Stimulated activated CD8-positive, alpha-beta memory T cell treated with anti-CD3 and anti-CD28 coated beads, Interleukin-2, amount 100 ng/mL, for 1 hour (primary cell): ENCODE measurements around the gene ZNF536.

Experiments
- DNase-seq, 2 donors: peaks; one replicate each; pipeline ENCODE4 v3.0.0-alpha.2; 2020; ENCODE audit warnings: low read depth in 2 of 2

The ZNF536 gene

GRCh38 chr19:30363073-30363472 lies 9.1 kb upstream of the ZNF536 start:
- DNase-seq: no peak

GRCh38 chr19:30364866-30365800 lies 7.1 kb upstream of the ZNF536 start:
- DNase-seq: no peak

- DNase-seq: no peak
Measured at GRCh38 chr19:30366282-30366681, 5.9 kb upstream of the ZNF536 start.

GRCh38 chr19:30367006-30367405 lies 5.2 kb upstream of the ZNF536 start:
- no peak for DNase-seq

- DNase-seq: no peak
Measured at GRCh38 chr19:30367421-30367820, 4.8 kb upstream of the ZNF536 start.

- DNase-seq: no peak
Measured at GRCh38 chr19:30369833-30370232, 2.4 kb upstream of the ZNF536 start.

GRCh38 chr19:30371161-30371836 lies 885 bp upstream of the ZNF536 start:
- DNase-seq: no peak

GRCh38 chr19:30373593-30373992 lies 1.4 kb downstream of the ZNF536 start:
- no peak for DNase-seq

- no peak for DNase-seq
Measured at GRCh38 chr19:30374539-30374864, 2.3 kb downstream of the ZNF536 start.

GRCh38 chr19:30374865-30375552 lies 2.8 kb downstream of the ZNF536 start:
- no peak for DNase-seq

- no peak for DNase-seq
Measured at GRCh38 chr19:30375553-30376031, 3.4 kb downstream of the ZNF536 start.

GRCh38 chr19:30376272-30376671 lies 4.1 kb downstream of the ZNF536 start:
- no peak for DNase-seq

GRCh38 chr19:30376826-30377425 lies 4.7 kb downstream of the ZNF536 start:
- DNase-seq: no peak

GRCh38 chr19:30378701-30379100 lies 6.5 kb downstream of the ZNF536 start:
- DNase-seq: no peak

GRCh38 chr19:30379841-30380610 lies 7.8 kb downstream of the ZNF536 start:
- DNase-seq: no peak

- DNase-seq: no peak
Measured at GRCh38 chr19:30381366-30381765, 9.2 kb downstream of the ZNF536 start.

- DNase-seq: no peak
Measured at GRCh38 chr19:30385174-30385573, 13.0 kb downstream of the ZNF536 start.

GRCh38 chr19:30385666-30386065 lies 13.5 kb downstream of the ZNF536 start:
- no peak for DNase-seq

GRCh38 chr19:30386551-30387143 lies 14.5 kb downstream of the ZNF536 start:
- no peak for DNase-seq

GRCh38 chr19:30387311-30388115 lies 15.3 kb downstream of the ZNF536 start:
- DNase-seq: no peak
